ENCODE measurements around the gene ZNF808. TPM values are rescaled to one million over a fixed set of nuclear protein-coding genes. Genes with fewer than 3 reads are reported as not detected.
"Not testable (repeated sequence)": the region's sequence is repeated elsewhere in the genome, so short reads cannot be mapped to it uniquely, and the experiment has no call there.

Gene ZNF808
- total and polyA plus RNA-seq, 7 donors: 1.8 to 26.6 (median 13.0) TPM

DNA sequence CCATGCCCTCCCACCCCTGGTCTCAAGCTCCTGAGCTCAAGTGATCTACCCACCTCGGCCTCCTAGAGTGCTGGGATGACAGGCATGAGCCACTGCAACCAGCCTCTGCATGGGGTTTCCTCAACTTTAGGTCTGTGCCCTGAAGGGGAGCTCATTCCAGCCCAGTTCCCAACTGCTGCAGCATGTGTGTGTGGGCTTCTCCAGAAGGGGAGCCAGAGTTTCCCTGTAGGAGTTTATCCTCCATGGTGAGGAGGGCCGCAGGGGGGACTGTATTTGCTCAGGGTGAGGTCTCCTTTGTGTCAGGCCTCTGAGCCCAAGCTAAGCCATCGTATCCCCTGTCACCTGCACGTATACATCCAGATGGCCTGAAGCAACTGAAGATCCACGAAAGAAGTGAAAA, 11.3 kb upstream of the ZNF808 start:
- intact Hi-C loops (cut with DNase I): no loop called here

DNA sequence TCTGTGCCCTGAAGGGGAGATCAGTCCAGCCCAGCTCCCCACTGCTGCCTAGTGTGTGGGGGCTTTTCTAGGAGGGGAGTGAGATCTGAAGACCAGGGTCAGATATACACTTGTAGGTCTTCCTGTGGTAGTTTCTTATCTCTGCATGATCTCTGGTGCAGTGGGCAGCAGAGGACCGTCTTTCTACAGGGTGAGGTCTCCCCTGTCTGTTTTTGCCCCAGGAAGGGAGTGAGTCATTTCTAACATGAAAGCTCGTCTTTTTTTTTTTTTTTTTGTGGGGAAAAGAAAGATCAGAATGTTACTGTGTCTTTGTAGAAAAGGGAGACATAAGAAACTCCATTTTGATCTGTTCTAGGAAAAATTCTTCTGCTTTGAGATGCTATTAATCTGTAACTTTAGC, 8.8 kb upstream of the ZNF808 start:
- TF ChIP-seq POLR2A (IDR thresholded peaks at IDR 0.05): no peak
- no peak for TF ChIP-seq POLR2AphosphoS5 (IDR thresholded peaks at IDR 0.05)
- no peak for TF ChIP-seq CTCF (IDR thresholded peaks at IDR 0.05)
- TF ChIP-seq EP300 (IDR thresholded peaks at IDR 0.05): no peak
- no peaks in the 10 kb centered on the region for H3K27me3 ChIP-seq
- peaks cover 0 to 17% (median 4%) of the 10 kb centered on the region in 4 donors for H3K9me3 ChIP-seq
- no peaks in the 10 kb centered on the region for H3K36me3 ChIP-seq
- no peak overlapping the region for H3K27ac ChIP-seq
- intact Hi-C loops (cut with DNase I): no loop called here
- no peaks in the 10 kb centered on the region for H3K4me1 ChIP-seq
- DNase-seq: no peak
- H3K4me3 ChIP-seq: no peak overlapping the region
- 19 to 27% methylated on average over 2 of the region's 2 CpGs for WGBS, 2 donors

More for the DNA sequence above, 11.3 kb upstream of the ZNF808 start:
- 83 to 85% methylated on average over 5 of the region's 5 CpGs for WGBS, 2 donors
- peaks cover 0 to 37% (median 4%) of the 10 kb centered on the region in 4 donors for H3K9me3 ChIP-seq
- no peak overlapping the region for H3K27ac ChIP-seq
- H3K4me3 ChIP-seq: no peak overlapping the region
- DNase-seq: no peak
- peaks cover 0 to 9% (median 4%) of the 10 kb centered on the region in 4 donors for H3K36me3 ChIP-seq
- TF ChIP-seq POLR2AphosphoS5 (IDR thresholded peaks at IDR 0.05): no peak
- no peak for TF ChIP-seq POLR2A (IDR thresholded peaks at IDR 0.05)
- no peak for TF ChIP-seq CTCF (IDR thresholded peaks at IDR 0.05)
- TF ChIP-seq EP300 (IDR thresholded peaks at IDR 0.05): no peak
- H3K4me1 ChIP-seq: no peaks in the 10 kb centered on the region
- H3K27me3 ChIP-seq: no peaks in the 10 kb centered on the region

- H3K36me3 ChIP-seq; intact Hi-C loops (cut with DNase I); H3K4me3 ChIP-seq; H3K4me1 ChIP-seq; H3K27me3 ChIP-seq; DNase-seq; H3K27ac ChIP-seq: not testable (repeated sequence)
- 43 to 60% methylated on average over 7 of the region's 7 CpGs for WGBS, 2 donors
- peaks cover 0 to 15% (median 2%) of the 10 kb centered on the region in 4 donors for H3K9me3 ChIP-seq
Measured at GRCh38 chr19:52519175-52519574, 8.3 kb upstream of the ZNF808 start.

DNA sequence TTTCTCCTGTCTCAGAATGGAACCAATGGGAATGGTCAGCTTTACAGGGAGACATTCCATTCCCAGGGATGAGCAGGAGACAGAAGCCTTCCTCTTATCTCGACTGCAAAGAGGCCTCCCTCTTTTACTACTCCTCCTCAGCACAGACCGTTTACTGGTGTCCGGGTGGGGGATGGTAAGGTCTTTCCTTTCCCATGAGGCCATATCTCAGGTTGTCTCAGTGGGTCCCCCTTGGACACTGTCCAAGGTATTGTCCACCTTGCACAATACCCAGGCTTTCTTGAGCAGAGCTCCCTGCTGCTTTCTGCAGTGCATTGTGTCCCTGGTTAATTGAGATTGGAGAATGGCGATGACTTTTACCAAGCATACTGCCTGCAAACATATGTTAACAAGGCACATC, 7.5 kb upstream of the ZNF808 start:
- H3K27ac ChIP-seq: no peak overlapping the region
- H3K9me3 ChIP-seq: peaks cover 0 to 8% (median 2%) of the 10 kb centered on the region in 4 donors
- intact Hi-C loops (cut with DNase I): no loop called here
- H3K27me3 ChIP-seq: no peaks in the 10 kb centered on the region
- H3K4me3 ChIP-seq: no peak overlapping the region
- H3K36me3 ChIP-seq: no peaks in the 10 kb centered on the region
- TF ChIP-seq POLR2A (IDR thresholded peaks at IDR 0.05): no peak
- TF ChIP-seq POLR2AphosphoS5 (IDR thresholded peaks at IDR 0.05): no peak
- TF ChIP-seq EP300 (IDR thresholded peaks at IDR 0.05): no peak
- TF ChIP-seq CTCF (IDR thresholded peaks at IDR 0.05): no peak
- H3K4me1 ChIP-seq: no peaks in the 10 kb centered on the region
- 47 to 57% methylated on average over 4 of the region's 4 CpGs for WGBS, 2 donors
- no peak for DNase-seq

- Histone ChIP-seq H3K4me1 (no peaks in the 10 kb centered on the region), H3K27ac (no peak overlapping the region), H3K9me3 (peaks cover 0 to 4% (median 0%) of the 10 kb centered on the region in 4 donors), H3K36me3 (no peaks in the 10 kb centered on the region), H3K4me3 (no peak overlapping the region), H3K27me3 (no peaks in the 10 kb centered on the region)
- no peak for TF ChIP-seq POLR2AphosphoS5 (IDR thresholded peaks at IDR 0.05)
- TF ChIP-seq CTCF (IDR thresholded peaks at IDR 0.05): no peak
- no peak for TF ChIP-seq EP300 (IDR thresholded peaks at IDR 0.05)
- no peak for TF ChIP-seq POLR2A (IDR thresholded peaks at IDR 0.05)
- intact Hi-C loops (cut with DNase I): no loop called here
- DNase-seq: no peak
- WGBS, 2 donors: 82 to 90% methylated on average over 14 of the region's 14 CpGs
Measured at GRCh38 chr19:52522551-52522950, 4.9 kb upstream of the ZNF808 start.
